Retina (tissue), 1 donor: ENCODE data around the gene DOCK6.

Experiments used
- DNase-seq: peaks from one replicate; pipeline ENCODE4 v3.0.0-alpha.2; 2016

The DOCK6 gene, protein sequence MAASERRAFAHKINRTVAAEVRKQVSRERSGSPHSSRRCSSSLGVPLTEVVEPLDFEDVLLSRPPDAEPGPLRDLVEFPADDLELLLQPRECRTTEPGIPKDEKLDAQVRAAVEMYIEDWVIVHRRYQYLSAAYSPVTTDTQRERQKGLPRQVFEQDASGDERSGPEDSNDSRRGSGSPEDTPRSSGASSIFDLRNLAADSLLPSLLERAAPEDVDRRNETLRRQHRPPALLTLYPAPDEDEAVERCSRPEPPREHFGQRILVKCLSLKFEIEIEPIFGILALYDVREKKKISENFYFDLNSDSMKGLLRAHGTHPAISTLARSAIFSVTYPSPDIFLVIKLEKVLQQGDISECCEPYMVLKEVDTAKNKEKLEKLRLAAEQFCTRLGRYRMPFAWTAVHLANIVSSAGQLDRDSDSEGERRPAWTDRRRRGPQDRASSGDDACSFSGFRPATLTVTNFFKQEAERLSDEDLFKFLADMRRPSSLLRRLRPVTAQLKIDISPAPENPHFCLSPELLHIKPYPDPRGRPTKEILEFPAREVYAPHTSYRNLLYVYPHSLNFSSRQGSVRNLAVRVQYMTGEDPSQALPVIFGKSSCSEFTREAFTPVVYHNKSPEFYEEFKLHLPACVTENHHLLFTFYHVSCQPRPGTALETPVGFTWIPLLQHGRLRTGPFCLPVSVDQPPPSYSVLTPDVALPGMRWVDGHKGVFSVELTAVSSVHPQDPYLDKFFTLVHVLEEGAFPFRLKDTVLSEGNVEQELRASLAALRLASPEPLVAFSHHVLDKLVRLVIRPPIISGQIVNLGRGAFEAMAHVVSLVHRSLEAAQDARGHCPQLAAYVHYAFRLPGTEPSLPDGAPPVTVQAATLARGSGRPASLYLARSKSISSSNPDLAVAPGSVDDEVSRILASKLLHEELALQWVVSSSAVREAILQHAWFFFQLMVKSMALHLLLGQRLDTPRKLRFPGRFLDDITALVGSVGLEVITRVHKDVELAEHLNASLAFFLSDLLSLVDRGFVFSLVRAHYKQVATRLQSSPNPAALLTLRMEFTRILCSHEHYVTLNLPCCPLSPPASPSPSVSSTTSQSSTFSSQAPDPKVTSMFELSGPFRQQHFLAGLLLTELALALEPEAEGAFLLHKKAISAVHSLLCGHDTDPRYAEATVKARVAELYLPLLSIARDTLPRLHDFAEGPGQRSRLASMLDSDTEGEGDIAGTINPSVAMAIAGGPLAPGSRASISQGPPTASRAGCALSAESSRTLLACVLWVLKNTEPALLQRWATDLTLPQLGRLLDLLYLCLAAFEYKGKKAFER (N-terminal part only)

DNA sequence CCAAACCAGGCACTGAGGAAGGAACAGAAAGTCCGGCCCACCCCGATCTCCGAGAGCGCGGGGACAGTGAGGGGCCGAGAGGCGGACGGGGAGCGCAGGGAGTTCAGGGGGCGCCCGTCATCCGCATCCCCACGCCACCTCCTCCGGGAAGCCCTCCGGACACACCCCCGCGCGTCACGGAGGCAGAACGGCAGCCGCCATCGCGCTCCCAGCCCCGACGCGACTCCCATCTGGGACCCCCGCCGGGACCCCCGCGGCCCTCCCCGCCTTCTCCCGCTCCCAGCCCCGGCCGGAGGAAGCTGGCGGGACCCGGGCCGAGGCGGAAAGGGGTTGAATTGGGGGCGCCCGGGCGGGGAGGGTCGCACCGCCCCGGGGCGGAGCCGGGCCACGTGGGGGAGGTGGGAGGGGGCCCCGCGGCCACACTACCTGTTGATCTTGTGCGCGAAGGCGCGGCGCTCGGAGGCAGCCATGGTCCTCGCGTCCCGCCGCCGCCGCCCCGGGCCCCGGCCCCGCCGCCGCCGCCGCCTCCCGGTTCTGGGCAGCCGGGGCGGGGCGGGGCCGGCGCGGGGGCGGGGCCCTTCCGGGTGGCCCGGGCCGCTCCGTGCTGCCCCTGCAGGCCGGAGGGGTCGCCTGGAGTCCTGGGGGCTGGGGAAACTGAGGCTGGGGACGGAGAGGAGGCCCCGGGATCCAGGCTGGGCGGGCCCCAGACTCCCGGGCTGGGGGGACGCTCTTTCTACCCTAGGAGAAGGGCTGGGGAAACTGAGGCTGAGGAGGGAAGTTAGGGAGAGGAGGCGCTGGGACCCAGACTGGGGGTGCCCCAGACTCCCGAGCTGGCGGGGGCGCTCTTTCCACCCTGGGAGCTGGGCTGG is at the start of gene DOCK6:
Gene DOCK6 (minus strand): TSS at position 554 of the 869 bp plus-strand sequence. CDS start 84 bp downstream, at position 470.
- DNase-seq = no peak

DNA sequence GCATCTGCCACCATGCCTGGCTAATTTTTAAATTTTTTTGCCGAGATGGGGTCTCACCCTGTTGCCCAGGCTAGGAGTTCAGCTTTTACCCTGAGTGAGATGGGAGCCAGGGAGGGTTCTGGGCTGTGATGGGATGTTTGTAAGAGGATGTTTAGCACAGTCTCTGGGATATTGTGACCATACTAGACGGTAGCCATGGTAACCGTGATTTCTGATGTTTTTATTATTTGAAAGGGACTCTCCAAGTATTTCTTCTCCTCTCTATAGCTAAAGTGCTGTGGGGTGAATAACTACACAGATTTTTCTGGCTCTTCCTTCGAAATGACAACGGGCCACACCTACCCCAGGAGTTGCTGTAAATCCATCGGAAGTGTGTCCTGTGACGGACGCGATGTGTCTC is 44.0 kb upstream of the DOCK6 start:
- no peak for DNase-seq

DNA sequence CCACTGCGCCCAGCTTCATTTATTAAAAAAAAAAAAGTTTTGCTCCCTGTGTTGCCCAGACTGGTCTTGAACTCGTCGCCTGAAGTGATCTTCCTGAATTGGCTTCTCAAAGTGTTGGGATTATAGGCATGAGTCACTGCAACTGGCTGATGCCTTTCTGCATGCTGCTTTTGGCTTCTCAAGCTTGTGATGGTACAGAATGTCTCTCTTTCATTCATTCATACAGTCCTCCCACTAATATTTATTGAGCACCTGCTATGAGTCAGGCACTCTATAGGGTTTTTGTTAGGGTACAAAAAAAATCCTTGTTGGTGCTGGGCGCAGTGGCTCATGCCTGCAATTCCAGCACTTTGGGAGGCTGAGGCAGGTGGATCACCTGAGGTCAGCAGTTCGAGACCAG is 42.6 kb upstream of the DOCK6 start:
- DNase-seq = no peak

DNA sequence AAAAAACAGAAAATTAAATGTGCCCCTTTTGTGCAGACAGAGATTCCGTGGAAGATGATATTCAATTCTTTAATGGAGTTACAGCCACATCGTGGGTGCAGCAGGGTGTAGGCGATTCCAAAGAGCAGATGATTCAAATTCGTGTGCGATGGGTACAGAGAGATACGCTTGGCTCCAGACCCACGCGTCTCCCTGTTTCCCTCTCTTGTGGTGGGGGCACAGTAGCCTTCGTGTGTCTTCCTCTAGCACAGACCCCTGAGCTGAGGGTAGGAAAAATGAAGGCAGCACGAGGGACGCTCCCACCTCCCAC is 38.4 kb upstream of the DOCK6 start:
- no peak for DNase-seq

DNA sequence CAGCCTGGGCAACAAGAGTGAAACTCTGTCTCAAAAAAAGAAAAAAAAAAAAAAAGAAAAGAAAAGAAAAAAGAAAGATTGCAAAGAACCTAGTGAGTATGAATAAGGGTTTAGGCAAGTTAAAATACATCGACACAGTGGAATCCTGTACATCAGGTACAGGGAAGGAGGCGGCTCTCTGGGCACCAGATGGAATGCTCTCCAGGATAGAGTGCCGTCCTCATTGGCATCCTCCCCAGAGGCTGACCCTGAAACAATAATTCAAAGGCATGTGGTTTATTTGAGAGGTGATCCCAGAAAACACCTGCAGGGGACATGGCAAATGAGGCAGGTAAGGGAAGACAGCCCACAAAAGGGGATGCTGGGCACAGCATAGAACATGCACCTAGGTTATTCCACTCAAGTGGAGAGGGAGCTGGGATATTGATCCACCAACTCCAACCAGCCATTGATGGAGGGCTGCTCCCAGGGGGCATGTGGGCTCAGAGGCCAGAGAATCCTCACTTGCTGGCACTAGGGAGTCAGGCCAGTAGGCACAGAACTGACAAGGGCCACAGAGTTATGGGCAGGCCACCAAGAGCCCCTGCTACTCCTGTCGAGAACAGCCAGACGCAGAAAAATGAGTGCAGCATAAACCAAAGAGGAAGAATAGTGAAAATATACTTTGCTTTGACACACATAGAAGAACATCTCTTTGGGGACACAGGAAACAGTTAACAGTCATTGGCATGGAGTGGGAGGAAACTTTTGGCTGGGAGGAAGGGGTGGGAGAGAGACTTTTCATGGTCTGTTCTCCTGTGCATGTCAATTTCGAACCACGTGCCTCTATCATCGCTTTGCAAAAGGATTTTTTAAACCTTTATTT is 37.9 kb upstream of the DOCK6 start:
- DNase-seq = no peak

DNA sequence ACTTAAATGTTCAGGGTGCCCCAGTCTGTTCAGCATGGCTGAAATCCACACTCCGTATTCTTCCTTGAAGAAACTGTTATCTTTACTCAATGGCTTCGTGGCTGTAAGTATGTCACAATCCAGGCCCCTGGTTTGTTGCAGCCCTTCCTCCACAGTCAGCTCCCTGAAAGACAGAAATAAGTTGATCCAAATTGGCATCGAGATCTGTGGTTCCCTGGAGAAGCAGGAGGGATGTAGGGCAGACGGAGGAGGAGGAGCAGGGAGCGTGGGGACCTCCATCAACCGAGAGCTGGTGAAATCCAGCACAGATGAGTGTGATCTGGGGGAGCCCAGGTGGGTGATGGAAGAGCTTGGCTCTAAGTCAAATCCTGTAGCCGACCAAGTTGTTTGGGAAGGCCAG is 33.9 kb upstream of the DOCK6 start:
- DNase-seq = no peak

DNA sequence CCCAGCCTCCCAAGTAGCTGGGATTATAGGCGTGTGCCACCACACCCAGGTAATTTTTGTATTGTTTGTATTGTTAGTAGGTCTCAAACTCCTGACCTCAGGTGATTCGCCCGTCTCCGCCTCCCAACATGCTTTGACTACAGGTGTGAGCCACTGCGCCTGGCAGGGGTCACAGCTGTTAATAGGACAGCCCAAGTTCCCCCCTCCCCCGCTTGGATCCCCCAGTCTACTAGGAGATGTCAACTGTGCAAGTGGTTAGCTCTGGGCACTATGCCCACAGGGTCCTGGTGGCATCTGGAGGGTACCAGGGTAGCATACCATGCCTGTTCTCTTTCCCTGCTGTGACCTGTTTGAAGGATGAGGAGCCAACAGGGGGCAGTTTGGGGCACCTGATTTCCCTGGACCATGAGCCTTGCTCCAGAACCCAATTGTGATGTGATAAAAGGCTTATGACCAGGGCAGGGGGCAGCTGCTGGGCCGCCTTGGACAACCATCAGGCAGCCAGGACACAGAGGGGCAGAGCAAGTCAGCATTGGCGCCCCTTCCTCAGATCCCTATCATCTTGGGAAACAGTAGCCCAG is 33.4 kb upstream of the DOCK6 start, which contains the start of gene TSPAN16:
Gene TSPAN16 (plus strand): TSS at position 496 of the 581 bp plus-strand sequence. CDS start 138 bp downstream, outside the sequence.
- DNase-seq = no peak

DNA sequence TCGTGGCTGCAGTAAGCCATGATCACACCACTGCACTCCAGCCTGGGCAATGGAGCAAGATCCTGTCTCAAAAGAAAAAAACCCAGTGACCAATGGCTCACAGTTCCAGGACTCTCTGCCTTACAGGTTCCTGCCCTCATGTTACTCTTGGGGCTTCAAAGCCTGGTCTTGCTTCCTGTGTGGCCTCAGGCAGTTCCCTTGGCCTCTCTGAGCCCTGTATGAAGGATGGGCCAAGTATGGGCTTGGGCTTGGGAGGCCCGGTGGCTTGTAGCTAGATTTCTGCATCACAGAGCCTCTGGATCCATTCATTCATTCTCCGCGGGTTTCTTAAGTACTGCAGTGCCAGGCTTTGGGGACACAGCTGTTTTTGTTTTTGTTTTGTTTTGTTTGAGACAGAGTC is 32.9 kb upstream of the DOCK6 start:
- no peak for DNase-seq

DNA sequence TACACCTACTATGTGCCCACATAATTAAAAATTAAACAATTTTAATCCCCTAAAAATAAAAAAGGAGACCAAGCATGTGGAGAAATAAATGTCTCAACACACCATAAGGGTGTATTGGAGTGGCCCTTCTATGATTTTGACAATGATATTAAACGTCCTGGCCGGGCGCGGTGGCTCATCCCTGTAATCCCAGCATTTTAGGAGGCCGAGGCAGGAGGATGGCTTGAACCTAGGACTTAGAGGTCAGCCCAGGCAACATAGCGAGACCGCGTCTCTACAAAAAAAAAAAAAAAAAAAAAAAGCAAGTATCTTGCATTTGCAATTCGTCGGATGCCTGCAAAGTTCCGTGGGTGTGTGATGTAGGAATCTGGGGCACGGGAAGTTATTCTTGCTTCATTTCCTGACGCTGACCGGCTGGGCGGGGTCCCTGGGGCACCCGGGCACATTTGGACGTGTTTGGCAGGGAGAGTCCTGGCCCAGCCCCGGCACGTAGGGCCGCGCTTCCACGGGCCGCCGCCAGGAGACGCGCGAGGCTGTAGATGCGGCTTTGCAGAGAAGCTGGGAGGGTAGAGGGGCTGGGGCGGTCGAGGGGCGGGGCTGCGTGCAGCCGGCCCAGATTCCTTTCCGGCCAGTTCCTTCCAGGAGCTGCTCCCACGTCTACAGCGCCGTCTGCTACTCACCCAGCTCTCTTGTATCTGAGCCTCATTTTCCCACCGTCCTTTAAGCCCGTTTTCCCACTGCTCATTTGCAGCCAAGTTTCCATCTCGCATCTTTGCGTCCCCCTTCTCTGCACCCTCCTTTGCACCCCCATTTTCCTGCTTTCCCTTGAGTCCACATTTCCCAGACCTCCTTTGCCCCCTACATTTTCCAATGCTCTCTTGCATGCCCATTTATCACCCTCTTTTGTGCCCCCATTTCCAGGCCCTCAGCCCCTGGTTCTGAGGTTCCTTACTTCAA is 31.4 kb upstream of the DOCK6 start:
- peak; percentile 97 for DNase-seq

DNA sequence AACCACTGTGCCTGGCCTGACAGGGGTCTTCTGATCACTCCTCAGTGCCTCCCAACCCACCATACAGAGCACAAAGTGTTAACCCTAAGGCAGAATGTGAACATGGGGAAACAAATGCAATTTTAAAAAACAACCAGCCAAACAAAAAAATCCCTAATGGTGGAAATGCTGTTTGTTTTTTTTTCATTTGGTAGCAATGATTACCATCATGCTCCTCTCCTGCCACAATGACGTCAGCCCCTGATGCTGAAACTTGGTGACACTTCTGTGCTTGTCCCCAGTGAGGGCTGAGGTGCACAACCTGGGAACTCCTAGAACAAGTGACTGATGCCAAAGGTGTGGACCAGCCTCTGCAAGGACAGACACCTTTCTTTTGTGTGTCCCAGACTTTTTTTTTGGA is 29.7 kb upstream of the DOCK6 start:
- DNase-seq = no peak

DNA sequence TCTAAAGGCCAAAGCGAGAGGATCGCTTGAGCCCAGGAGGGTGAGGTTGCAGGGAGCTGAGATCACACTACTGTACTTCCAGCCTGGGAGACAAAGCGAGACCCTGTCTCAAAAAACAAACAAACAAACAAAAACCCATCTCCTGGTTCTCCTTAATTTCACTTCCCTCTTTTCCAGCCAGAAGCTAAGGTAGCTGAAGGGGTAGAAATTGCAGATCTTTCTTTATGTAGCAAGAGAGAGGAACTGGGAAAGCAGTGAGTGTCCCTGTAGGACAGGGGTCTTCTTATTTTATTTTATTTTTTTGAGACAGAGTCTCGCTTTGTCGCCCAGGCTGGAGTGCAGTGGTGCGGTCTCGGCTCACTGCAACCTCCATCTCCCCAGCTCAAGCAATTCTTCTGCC is 29.1 kb upstream of the DOCK6 start:
- no peak for DNase-seq

DNA sequence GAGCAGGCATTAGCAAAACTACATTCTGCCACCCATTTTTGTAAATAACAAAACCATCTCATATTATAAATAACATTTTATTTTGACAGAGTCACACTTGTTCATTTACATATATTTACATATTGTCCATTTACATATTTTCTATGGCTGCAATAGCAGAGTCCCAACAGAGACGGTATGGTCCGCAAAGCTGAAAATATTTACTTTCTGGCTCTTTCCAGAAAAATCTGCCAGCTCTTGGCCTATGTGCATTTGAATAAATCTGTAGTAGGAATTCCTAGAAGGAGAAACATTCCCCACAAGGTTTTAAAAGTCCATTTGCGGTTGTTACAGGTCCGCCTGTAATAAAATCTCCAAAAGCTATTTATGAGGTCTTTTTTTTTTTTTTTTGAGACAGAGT is 27.9 kb upstream of the DOCK6 start:
- DNase-seq = no peak

DNA sequence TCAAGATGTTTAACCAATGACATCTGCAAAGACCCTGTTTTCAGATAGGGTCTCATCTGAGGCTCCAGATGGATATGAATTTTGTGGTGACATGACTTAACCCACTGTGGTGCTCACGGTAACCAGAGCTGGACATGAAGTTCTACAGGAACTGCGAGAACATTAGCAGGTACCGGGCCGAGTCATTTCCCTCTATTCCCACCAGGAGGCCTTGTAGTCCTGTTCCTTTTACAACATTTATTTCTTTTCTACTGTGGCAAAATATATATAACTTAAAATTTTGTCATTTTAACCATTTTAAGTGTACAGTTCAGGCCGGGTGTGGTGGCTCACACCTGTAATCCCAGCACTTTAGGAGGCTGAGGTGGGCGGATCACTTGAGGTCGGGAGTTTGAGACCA is 26.0 kb upstream of the DOCK6 start:
- no peak for DNase-seq

DNA sequence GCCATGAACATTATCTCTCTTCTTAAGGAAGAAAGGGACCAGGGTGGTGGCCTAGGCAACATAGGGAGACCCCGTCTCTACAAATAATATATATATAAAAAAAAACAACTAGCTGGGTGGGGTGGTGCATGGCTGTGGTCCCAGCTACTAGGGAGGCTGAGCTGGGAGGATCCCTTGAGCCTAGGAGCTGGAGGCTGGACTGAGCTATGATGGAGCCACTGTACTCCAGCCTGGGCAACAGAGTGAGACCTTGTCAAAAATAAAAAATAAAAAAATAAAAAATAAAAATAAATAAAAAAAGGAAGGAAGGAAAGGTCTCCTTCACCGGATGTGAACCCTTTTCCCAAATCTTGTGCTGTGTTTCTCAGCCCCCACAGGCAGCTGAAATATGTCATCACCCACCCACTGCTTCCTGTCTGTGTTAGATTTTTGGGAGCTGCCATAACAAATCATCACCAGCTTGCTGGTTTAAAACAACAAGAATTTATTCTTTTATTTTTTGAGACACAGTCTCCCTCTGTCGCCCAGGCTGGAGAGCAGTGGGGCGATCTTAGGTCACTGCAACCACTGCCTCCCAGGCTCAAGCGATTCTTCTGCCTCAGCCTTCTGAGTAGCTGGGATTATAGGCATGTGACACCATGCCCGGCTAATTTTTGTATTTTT is 24.1 kb upstream of the DOCK6 start:
- DNase-seq = no peak

DNA sequence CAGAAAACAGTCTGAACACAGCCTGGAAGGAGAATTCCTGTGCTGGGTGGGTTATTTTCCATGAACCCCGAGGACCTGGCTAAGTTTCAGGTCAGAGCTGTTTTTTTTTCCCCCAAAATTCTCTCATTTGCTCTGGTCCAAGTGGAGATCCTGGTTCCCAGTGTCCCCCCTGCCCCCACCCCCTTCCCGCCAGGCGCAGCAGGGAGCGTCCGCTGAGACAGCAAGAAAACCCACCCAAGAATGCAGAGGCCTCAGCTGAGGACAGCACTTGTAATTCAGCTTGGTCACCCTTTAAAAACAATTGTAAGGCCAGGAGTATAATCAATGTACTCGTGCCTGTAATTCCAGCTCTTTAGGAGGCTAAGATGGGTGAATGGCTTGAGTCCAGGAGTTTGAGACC is 22.2 kb upstream of the DOCK6 start:
- DNase-seq = no peak

DNA sequence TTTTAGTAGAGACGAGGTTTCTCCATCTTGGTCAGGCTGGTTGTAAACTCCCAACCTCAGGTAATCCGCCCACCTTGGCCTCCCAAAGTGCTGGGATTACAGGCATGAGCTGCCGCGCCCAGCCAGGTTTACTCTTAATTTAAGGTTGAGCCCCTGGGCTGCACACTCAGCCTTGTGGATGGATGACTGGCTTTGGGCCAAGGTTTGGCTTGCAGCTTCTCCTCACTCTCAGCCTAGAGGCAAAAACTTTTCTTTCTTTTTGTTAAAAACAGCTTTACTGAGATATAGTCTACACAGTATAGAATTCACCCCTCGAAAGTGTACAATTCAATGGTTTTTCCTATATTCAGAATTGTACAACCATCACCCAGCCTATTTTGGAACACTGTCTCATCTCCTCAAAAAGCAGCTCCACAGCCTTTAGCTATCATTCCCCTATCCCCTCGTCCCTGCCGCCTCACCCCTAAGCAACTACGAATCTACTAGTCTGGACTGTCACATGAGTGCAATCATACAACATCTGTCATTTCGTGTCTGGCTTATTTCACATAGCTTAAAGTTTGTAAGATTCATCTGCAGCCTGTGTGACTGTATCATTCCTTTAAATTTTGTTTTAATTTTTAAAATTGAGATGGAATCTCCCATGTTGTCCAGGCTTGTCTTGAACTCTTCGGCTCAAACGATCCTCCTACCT is 19.2 kb upstream of the DOCK6 start:
- no peak for DNase-seq

DNA sequence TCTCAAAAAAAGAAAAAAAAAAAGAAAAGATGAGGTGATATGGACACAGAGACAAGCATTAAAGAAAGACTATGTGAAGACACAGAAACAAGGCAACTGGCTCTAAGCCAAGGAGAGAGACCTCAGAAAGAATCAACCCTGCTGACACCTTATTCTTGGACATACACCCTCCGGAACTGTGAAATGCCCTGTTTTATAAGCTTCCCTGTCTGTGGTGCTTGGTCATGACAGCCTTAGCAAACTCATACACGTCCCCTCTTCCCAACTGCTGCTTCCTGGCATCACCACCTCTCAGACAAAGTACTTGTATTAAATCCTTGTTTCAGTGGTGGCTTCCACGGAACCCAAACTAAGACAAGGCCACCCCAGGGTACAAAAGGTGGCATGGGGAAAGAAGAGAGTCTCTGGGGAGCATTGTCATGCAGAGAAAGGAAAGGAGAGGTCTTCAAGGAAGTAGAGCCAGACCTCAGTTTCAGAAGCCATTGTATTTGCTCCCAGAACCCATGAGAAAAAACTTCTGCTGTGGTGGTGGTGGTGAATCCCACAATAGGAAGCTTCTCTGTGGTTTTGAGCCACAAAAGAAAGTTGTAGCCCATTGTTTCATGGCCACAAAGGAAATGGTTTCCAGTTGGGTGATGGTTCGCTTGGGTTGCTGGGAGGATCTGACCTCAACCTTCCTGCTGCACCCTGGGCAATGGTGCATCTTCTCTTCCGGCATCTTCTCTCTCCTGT is 17.3 kb upstream of the DOCK6 start:
- DNase-seq = no peak

DNA sequence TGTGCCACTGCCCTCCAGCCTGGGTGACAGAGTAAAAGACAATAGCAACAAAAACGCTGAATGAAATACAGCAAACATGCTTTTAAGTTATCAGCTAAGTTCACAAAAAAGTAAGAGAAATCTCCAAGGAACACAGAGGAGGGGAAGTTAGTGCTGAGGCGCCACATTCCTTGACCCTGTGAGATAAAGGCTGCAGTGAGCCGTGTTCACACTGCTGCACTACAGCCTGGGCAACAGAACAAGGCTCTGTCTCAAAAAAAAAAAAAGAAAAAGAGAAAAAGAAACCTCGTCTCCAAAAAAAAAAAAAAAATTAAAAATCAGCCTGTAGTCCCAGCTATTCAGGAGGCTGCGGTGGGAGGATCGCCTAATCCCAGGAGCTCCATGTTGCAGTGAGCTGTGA is 16.3 kb upstream of the DOCK6 start:
- no peak for DNase-seq
